H9 (cell line): ENCODE data around the gene WASHC3. TPM values are rescaled to one million over a fixed set of nuclear protein-coding genes. Genes with fewer than 3 reads are reported as not detected.

ENCODE experiments used
- DNase-seq: peaks from one replicate; pipeline ENCODE4 v3.0.0-alpha.2; 2017
- H2AFZ ChIP-seq: one replicate; pipeline ENCODE4 v1.6.1; 2013; ENCODE audit warnings: mild to moderate bottlenecking, low read length, control low read depth, moderate library complexity
- H2AK5ac ChIP-seq: 2 replicates; pipeline ENCODE4 v1.6.1; 2013; ENCODE audit warnings: low read length, control low read depth, mixed read lengths; ENCODE audit not compliant: insufficient read length
- H2BK120ac ChIP-seq: one replicate; pipeline ENCODE4 v1.6.1; 2013; ENCODE audit warnings: low read depth, mild to moderate bottlenecking, low read length, control low read depth, inconsistent platforms; ENCODE audit not compliant: poor library complexity, severe bottlenecking
- H2BK12ac ChIP-seq: 2 replicates; pipeline ENCODE4 v1.6.1; 2013; ENCODE audit warnings: low read length, control low read depth, mixed read lengths, low read depth; ENCODE audit not compliant: insufficient read length
- H2BK15ac ChIP-seq: 2 replicates; pipeline ENCODE4 v1.6.1; 2013; ENCODE audit warnings: low read depth, low read length, control low read depth
- H2BK20ac ChIP-seq: one replicate; pipeline ENCODE4 v1.6.1; 2013; ENCODE audit warnings: low read depth, mild to moderate bottlenecking, low read length, control low read depth, inconsistent platforms; ENCODE audit not compliant: poor library complexity, severe bottlenecking
- H2BK5ac ChIP-seq: 2 replicates; pipeline ENCODE4 v1.6.1; 2013; ENCODE audit warnings: low read length, control low read depth, mixed read lengths; ENCODE audit not compliant: insufficient read length
- H3K14ac ChIP-seq: 2 replicates; pipeline ENCODE4 v1.6.1; 2013; ENCODE audit warnings: low read length, control low read depth; ENCODE audit not compliant: insufficient read depth
- H3K18ac ChIP-seq: 2 replicates; pipeline ENCODE4 v1.6.1; 2013; ENCODE audit warnings: low read depth, mild to moderate bottlenecking, mixed read lengths, low read length, control low read depth; ENCODE audit not compliant: insufficient read length
- H3K23ac ChIP-seq: 2 replicates; pipeline ENCODE4 v1.6.1; 2013; ENCODE audit warnings: low read length, control low read depth, mixed read lengths, low read depth; ENCODE audit not compliant: insufficient read length
- H3K23me2 ChIP-seq: 2 replicates; pipeline ENCODE4 v1.6.1; 2013; ENCODE audit warnings: low read depth, mild to moderate bottlenecking, mixed read lengths, low read length, control low read depth; ENCODE audit not compliant: insufficient read length, poor library complexity, severe bottlenecking
- H3K27ac ChIP-seq: 2 replicates; pipeline ENCODE4 v1.5.1; 2013; ENCODE audit warnings: low read length, control low read depth, mixed read lengths, low read depth; ENCODE audit not compliant: insufficient read length
- H3K27me3 ChIP-seq: 2 replicates; pipeline ENCODE4 v1.6.1; 2013; ENCODE audit warnings: low read length, control low read depth, inconsistent platforms; ENCODE audit not compliant: insufficient read depth
- H3K4ac ChIP-seq: 2 replicates; pipeline ENCODE4 v1.6.1; 2013; ENCODE audit warnings: low read depth, mild to moderate bottlenecking, control low read depth, inconsistent platforms, low read length, moderate library complexity
- H3K4me1 ChIP-seq: 2 replicates; pipeline ENCODE4 v1.6.1; 2013; ENCODE audit warnings: low read length, control low read depth, inconsistent platforms; ENCODE audit not compliant: insufficient read depth
- H3K4me2 ChIP-seq: 2 replicates; pipeline ENCODE4 v1.6.1; 2013; ENCODE audit warnings: low read length, control low read depth, mixed read lengths; ENCODE audit not compliant: insufficient read length, insufficient read depth
- H3K56ac ChIP-seq: 2 replicates; pipeline ENCODE4 v1.6.1; 2013; ENCODE audit warnings: low read depth, mild to moderate bottlenecking, mixed read lengths, low read length, control low read depth; ENCODE audit not compliant: insufficient read length
- H3K79me1 ChIP-seq: 2 replicates; pipeline ENCODE4 v1.6.1; 2013; ENCODE audit warnings: low read depth, mild to moderate bottlenecking, moderate library complexity, low read length, control low read depth, inconsistent platforms; ENCODE audit not compliant: insufficient read depth, poor library complexity, severe bottlenecking
- H3K79me2 ChIP-seq: 2 replicates; pipeline ENCODE4 v1.6.1; 2013; ENCODE audit warnings: low read length, control low read depth, inconsistent platforms; ENCODE audit not compliant: insufficient read depth
- H3K9ac ChIP-seq: 2 replicates; pipeline ENCODE4 v1.6.1; 2013; ENCODE audit warnings: low read length, control low read depth, mixed read lengths; ENCODE audit not compliant: insufficient read length; ENCODE audit errors: extremely low read depth
- H3K9me3 ChIP-seq: one replicate; pipeline ENCODE4 v1.6.1; 2013; ENCODE audit warnings: low read depth, low read length, inconsistent platforms; ENCODE audit not compliant: control insufficient read depth
- H3T11ph ChIP-seq: one replicate; pipeline ENCODE4 v1.6.1; 2013; ENCODE audit warnings: mild to moderate bottlenecking, low read length, control low read depth, inconsistent platforms
- H4K20me1 ChIP-seq: one replicate; pipeline ENCODE4 v1.6.1; 2013; ENCODE audit not compliant: control insufficient read depth, insufficient read length, insufficient read depth
- H4K5ac ChIP-seq: 2 replicates; pipeline ENCODE4 v1.6.1; 2013; ENCODE audit warnings: low read depth, mild to moderate bottlenecking, mixed read lengths, low read length, control low read depth; ENCODE audit not compliant: insufficient read length
- H4K8ac ChIP-seq: replicated peaks from 2 replicates; pipeline ENCODE4 v1.6.1; 2013; ENCODE audit warnings: low read length, control low read depth, mixed read lengths, low read depth; ENCODE audit not compliant: insufficient read length
- H4K91ac ChIP-seq: 2 replicates; pipeline ENCODE4 v1.6.1; 2013; ENCODE audit warnings: low read depth, mild to moderate bottlenecking, moderate library complexity, mixed read lengths, low read length, control low read depth; ENCODE audit not compliant: insufficient read length
- H3K27ac Mint-ChIP-seq, 3 experiments: 2 replicates in 2 of 3; 3 replicates in 1 of 3; pipeline ENCODE4 v1.8.0; 2020 to 2021; ENCODE audit warnings: mixed read lengths in 3 of 3, mild to moderate bottlenecking in 1 of 3, moderate library complexity in 1 of 3
- H3K27me3 Mint-ChIP-seq: 2 replicates; pipeline ENCODE4 v1.8.0; 2021; ENCODE audit warnings: low read depth, mild to moderate bottlenecking, moderate library complexity, mixed read lengths
- H3K36me3 Mint-ChIP-seq, 3 experiments: 2 replicates in 2 of 3; 3 replicates in 1 of 3; pipeline ENCODE4 v1.8.0; 2020 to 2021; ENCODE audit warnings: low read depth in 3 of 3, mixed read lengths in 3 of 3; ENCODE audit not compliant: insufficient read depth in 1 of 3
- H3K4me1 Mint-ChIP-seq, 2 experiments: 2 replicates each; pipeline ENCODE4 v1.8.0; 2020; ENCODE audit warnings: mixed read lengths in 2 of 2
- H3K4me3 Mint-ChIP-seq, 2 experiments: 2 replicates in 1 of 2; 3 replicates in 1 of 2; pipeline ENCODE4 v1.8.0; 2020 to 2021; ENCODE audit warnings: mild to moderate bottlenecking in 2 of 2, mixed read lengths in 2 of 2, moderate library complexity in 1 of 2
- H3K9me3 Mint-ChIP-seq, 2 experiments: 2 replicates in 1 of 2; 3 replicates in 1 of 2; pipeline ENCODE4 v1.8.0; 2020; ENCODE audit warnings: mild to moderate bottlenecking in 2 of 2, mixed read lengths in 2 of 2, moderate library complexity in 1 of 2
- WGBS: extraction: QIAGEN DNeasy Blood & Tissue Kit; methylation state at CpG from one replicate; pipeline ENCODE4 v1.1.7; 2013; ENCODE audit warnings: missing lambda C conversion rate, low lambda C conversion rate, mixed read lengths; ENCODE audit not compliant: insufficient read length; ENCODE audit errors: extremely low coverage; 5-methylcytosine and 5-hydroxymethylcytosine counted together
- total RNA-seq: library from RNA; stranded (reverse); gene quantifications from 2 replicates; pipeline ENCODE4 v1.2.1, GENCODE V29; 2021
- TF ChIP-seq, protein P1 (sequence below): fragments of 200-600 bp; sonication (generic); conservative IDR thresholded peaks from 3 replicates; pipeline ENCODE4 v1.8.0; 2021; ENCODE audit warnings: antibody characterized with exemption, mild to moderate bottlenecking

Gene WASHC3
- total RNA-seq, 1 experiment from 2014 or later = 14.1 TPM

DNA sequence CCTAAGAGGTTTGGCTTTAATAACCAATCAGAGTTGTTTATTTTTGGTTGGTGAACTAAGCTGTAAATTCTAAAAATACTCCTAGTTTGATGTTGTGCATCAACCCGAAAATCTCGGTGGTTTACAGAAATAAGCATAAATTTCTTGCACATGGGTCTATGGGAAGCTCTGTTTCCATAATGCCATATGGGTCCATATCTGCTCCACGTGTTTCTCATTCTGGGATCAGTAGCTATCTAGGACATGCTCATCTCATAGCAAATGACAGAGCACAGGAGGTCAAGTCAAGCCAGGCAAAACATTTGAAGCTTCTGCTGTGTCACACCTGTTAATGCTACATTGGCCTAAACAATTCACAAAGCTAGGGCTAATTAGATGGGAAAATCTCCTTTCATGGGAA is 35.1 kb upstream of the WASHC3 start:
- Histone ChIP-seq H2AK5ac (no peak overlapping the region), H2BK12ac (no peak overlapping the region), H3K4me2 (no peak overlapping the region), H3K14ac (no peak overlapping the region), H3K27ac (no peak overlapping the region), H3K56ac (no peak overlapping the region), H3K23me2 (no peaks in the 10 kb centered on the region), H3K23ac (no peak overlapping the region), H3K79me2 (no peaks in the 10 kb centered on the region), H3T11ph (no peak overlapping the region), H2BK120ac (no peak overlapping the region), H4K91ac (no peak overlapping the region), H2BK5ac (no peak overlapping the region), H2AFZ (no peak overlapping the region), H3K4me1 (no peaks in the 10 kb centered on the region), H3K4ac (no peak overlapping the region), H3K18ac (no peak overlapping the region), H4K8ac (no peak overlapping the region), H2BK15ac (no peak overlapping the region), H4K20me1 (no peaks in the 10 kb centered on the region), H3K9ac (no peak overlapping the region), H2BK20ac (no peak overlapping the region), H3K79me1 (no peaks in the 10 kb centered on the region), H3K9me3 (no peaks in the 10 kb centered on the region), H3K27me3 (no peaks in the 10 kb centered on the region), H4K5ac (no peak overlapping the region)
- Mint-ChIP-seq H3K9me3 (no peaks in the 10 kb centered on the region), H3K27ac (no peak overlapping the region), H3K4me1 (no peaks in the 10 kb centered on the region), H3K36me3 (peaks cover 2 to 29% (median 26%) of the 10 kb centered on the region in 3 experiments; a peak in 6 of 7 replicates), H3K4me3 (no peak overlapping the region), H3K27me3 (no peaks in the 10 kb centered on the region)
- TF ChIP-seq, protein P1, sequence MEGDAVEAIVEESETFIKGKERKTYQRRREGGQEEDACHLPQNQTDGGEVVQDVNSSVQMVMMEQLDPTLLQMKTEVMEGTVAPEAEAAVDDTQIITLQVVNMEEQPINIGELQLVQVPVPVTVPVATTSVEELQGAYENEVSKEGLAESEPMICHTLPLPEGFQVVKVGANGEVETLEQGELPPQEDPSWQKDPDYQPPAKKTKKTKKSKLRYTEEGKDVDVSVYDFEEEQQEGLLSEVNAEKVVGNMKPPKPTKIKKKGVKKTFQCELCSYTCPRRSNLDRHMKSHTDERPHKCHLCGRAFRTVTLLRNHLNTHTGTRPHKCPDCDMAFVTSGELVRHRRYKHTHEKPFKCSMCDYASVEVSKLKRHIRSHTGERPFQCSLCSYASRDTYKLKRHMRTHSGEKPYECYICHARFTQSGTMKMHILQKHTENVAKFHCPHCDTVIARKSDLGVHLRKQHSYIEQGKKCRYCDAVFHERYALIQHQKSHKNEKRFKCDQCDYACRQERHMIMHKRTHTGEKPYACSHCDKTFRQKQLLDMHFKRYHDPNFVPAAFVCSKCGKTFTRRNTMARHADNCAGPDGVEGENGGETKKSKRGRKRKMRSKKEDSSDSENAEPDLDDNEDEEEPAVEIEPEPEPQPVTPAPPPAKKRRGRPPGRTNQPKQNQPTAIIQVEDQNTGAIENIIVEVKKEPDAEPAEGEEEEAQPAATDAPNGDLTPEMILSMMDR = no peak
- no CpG with 5 or more reads among the region's 3 CpGs for WGBS
- DNase-seq = no peak
